DMS53 (cell line): ENCODE data around the gene KLHL8.
"Not testable (repeated sequence)": the region's sequence is repeated elsewhere in the genome, so short reads cannot be mapped to it uniquely, and the experiment has no call there.

Experiments
- DNase-seq: peaks from one replicate; lab custom pipeline; 2025; lab: John Stamatoyannopoulos, UW

Gene KLHL8

DNA sequence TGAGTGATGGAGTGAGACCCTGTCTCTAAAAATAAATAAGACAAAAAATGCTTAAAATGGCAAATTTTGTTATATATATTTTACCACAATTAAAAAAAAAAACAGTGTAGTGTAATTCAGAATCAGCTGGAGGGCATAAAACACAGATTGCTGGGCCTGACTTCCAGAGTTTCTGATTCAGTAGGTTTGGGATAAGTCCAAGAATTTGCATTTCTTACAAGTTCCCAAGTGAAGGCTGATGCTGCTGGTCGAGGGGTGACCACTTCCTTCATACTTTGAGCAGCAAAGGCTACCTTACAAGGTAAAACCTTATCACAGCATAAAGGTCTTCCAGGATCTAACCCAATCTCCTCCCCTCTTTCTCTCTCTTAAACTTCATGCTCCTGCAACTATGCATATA lies 40.7 kb downstream of the KLHL8 start:
- DNase-seq = no peak

DNA sequence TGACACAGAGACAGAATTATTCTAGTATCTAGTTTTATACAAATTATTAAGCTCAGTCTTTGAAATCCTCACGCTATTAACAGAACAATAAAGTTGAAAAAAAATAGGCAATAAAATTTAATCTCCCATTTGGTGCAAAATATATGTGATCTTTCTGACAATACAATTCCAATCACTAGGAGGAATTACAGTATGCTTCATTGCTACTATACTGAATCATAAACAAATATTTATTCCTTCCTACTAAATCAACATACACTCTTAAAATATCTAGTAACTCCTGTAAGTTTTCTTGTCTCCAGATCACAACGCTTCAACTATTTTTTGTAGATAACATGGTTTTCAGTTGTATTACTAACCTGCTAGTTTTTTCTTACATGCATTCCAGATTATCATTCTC lies 45.7 kb downstream of the KLHL8 start:
- DNase-seq = no peak

DNA sequence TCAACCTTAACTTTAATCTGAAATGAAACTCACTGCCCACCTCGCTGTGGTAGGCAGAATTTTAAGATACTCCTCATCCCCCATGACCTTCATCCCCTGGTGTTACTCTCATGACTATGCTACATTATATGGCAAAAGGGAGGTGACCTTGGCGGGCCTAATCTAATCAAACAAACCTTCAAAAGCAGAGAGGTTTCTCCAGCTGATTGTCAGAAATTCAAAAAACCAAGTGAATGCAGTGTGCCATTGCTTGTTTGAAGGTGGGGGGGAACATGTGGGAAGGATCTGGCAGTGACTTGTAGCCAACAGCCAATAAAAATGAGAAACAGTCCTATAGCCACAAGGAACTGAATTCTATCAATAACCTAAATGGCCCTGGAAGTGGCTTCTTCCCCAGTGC lies 48.5 kb downstream of the KLHL8 start:
- DNase-seq = no peak

DNA sequence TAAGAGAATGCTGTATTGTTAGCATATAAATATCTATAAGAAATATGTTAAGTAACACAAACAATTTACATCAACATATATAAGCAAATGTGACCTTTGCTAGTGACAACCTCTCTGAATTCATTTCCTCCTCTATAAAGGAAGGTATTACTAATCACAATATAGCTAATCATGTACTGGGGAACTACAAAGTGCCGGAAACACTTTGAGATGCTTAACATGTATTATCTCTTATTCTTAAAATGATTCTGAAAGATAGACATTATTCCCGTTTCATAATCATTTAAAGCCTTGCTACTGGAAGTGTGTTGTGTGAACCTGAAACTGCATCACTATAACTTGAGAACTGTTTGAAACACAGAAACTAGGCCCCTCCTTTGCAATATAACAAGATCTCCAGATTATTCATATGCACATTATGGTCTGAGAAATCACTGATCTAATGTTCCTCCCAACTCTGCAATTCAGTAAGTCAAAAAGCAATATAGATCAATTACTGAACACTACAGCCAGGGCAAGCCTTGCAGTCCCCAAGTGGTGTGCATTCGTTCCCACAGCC lies 54.0 kb downstream of the KLHL8 start:
- DNase-seq = no peak

- DNase-seq = no peak
Observed at GRCh38 chr4:87165892-87166291, 54.5 kb downstream of the KLHL8 start.

GRCh38 chr4:87153078-87153870 lies 67.1 kb downstream of the KLHL8 start:
- DNase-seq = no peak

DNA sequence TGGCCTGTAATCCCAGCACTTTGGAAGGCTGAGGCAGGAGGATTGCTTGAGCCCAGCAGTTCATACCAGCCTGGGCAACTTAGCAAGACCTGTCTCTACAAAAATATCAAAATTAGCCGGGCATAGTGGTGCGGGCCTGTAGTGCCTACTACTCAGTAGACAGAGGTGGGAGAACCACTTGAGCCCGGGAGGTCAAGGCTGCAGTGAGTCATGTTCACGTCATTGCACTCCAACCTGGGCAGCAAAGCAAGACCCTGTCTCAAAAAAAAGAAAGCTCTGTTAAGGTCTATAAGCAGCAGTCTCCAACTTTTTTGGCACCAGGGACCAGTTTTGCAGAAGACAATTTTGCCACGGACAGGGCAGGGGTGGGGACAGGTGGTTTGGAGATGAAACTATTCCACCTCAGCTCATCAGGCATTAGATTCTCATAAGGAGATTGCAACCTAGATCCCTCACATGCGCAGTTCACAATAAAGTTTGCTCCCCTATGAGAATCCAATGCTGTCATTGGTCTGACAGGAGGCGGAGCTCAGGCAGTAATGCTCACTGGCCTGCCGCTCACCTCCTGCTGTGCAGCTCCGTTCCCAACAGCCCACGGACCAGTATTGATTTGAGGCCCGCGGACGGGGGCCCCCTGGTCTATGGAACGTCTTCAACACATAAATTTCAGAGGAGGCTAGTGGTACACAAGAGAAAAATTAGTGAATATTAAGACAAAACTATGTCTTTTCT lies 67.9 kb downstream of the KLHL8 start:
- DNase-seq = no peak

- no peak for DNase-seq
Observed at GRCh38 chr4:87151730-87152129, 68.7 kb downstream of the KLHL8 start.

- DNase-seq = peak; percentile 77
Observed at GRCh38 chr4:87150498-87151261, 69.7 kb downstream of the KLHL8 start.

- DNase-seq = no peak
Observed at GRCh38 chr4:87147116-87147515, 73.3 kb downstream of the KLHL8 start.

DNA sequence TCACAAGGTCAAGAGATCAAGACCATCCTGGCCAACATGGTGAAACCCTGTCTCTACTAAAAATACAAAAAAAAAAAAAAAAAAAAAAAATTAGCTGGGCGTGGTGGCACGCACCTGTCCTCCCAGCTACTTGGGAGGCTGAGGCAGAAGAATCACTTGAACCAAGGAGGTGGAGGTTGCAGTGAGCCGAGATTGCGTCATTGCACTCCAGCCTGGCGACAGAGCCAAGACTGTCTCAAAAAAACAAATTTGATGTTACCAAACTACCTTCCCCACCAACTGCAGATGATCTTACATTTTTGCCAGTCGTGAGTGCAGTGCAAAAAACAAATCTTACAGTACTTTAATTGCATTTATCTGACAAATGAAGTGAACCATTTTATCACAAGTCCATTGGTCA lies 74.5 kb downstream of the KLHL8 start:
- DNase-seq = not testable (repeated sequence)

DNA sequence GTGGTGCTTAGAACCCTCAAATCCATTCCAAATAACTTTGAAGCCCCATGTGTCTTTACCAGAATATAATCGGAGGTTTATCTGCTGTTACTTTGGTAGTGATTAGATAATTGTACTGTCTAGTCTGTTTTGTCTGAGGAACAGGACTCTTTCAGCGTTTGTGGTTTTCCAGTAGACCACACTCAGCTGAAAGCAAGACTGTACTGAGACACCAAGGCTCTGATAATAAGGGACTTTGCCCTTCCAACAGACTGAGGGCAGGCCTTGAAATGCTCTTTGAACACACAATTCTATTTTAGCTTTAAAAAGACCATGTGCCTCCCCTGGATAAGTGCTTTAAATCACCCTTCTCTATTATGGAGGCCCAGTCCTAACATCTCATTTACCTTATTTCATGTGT lies 76.1 kb downstream of the KLHL8 start:
- no peak for DNase-seq

- no peak for DNase-seq
Observed at GRCh38 chr4:87141428-87141827, 79.0 kb downstream of the KLHL8 start.

GRCh38 chr4:87134122-87134521 lies 86.3 kb downstream of the KLHL8 start:
- DNase-seq = no peak

DNA sequence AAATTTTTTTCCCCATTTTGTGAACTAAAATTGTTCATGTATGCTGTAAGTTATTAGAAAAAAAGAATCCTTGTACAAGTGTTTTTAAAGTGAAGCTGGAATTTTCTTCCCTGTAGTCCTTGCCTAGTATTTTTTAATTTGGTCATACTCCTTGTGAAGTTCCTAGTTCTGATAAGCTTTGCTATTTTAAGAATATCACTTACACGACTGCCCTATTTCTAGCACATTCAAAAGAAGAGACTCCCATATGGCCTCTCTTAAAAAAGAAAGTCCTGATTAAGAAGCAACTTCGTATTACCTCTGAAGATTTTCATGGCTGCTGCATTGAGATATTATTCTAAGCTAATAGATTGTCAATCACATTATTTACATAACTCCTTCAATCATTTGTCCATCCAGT lies 87.2 kb downstream of the KLHL8 start:
- DNase-seq = no peak

- no peak for DNase-seq
Observed at GRCh38 chr4:87132035-87132434, 88.4 kb downstream of the KLHL8 start.

- peak; percentile 23 for DNase-seq
Observed at GRCh38 chr4:87130985-87131703, 89.3 kb downstream of the KLHL8 start.

GRCh38 chr4:87129681-87130080 lies 90.7 kb downstream of the KLHL8 start:
- no peak for DNase-seq

- no peak for DNase-seq
Observed at GRCh38 chr4:87128006-87128705, 92.3 kb downstream of the KLHL8 start.

- DNase-seq = no peak
Observed at GRCh38 chr4:87126056-87126455, 94.4 kb downstream of the KLHL8 start.

DNA sequence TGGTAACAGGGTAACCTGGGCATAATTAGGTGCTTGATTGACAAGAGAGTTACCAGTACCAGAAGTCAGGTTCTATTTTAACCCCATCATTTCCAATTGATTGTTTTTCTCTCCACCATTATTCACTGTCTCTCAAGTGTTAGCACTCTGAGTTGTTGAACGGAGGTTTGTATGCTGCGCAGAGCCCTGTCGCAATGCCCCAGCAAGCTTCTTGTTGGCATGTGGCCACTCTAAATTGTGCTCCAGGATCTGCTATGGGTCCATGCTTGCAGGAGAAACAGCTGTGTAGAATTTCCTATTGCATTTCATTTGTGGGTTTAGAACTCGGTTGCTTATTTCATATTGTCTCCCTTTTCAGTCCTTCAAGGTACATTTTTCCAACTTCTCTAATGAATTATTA lies 98.2 kb downstream of the KLHL8 start:
- no peak for DNase-seq
